ENCODE measurements around the gene CUL4A.
"Not testable (repeated sequence)": the region's sequence is repeated elsewhere in the genome, so short reads cannot be mapped to it uniquely, and the experiment has no call there.

Gene CUL4A

GRCh38 chr13:113245849-113246796 lies 36.7 kb downstream of the CUL4A start:
- DNase-seq, result no peak

GRCh38 chr13:113252516-113253095 lies 43.2 kb downstream of the CUL4A start:
- DNase-seq, result no peak

- DNase-seq, result not testable (repeated sequence)
Measured at GRCh38 chr13:113257908-113258307, 48.5 kb downstream of the CUL4A start.

- no peak for DNase-seq
Measured at GRCh38 chr13:113258321-113259054, 49.1 kb downstream of the CUL4A start.

DNA sequence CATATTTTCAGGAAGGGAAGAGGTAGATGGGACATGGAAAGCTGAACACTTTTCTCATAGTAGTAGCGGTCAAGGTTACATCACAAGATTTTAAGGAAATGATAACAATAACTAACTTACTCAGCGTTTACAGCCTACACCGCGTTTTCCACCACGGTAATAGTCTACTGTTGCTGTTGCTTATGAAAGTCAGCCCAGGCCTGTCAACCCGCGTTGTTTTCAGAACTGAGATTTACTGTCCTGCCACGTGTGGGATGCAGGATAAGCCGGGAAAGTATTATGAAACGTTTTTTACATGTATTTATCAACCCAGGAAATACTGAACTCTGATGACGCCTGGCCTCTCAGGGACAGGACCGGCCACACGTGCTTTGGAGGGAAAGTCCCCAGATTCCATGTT lies 51.6 kb downstream of the CUL4A start:
- DNase-seq, result no peak

DNA sequence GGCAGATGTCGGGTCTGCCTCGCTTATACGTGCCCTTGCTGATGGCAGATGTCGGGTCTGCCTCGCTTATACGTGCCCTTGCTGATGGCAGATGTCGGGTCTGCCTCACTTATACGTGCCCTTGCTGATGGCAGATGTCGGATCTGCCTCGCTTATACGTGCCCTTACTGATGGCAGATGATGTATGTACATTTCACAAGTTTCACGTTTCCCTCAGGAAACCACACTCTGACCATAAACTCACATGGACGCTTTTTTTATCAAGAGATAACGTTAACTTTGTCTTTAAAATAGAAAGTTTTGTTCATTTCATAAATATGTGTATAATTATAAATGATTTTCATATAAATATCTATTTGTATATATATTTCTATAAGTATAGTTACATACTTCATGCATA lies 53.6 kb downstream of the CUL4A start:
- not testable (repeated sequence) for DNase-seq

- DNase-seq, result no peak
Measured at GRCh38 chr13:113267642-113268405, 58.4 kb downstream of the CUL4A start.

DNA sequence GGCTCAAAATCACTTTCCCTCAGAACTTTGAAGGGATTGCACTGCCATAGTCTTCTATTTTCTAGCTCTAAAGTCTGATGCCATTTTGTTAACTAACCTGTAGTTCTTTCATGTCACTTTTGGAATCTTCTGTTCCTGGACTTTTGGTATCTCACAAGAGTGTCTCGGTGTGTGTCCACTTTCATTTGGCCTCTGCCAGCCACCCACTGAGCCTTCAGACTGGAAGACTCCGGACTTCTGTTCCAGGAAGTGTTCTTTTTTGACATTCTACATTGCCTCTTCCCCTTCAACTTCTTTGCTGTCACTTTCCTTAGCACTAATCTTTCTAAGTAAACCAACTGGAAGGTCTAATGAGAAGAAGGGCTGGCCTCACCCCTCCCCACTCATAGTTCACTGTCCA lies 62.6 kb downstream of the CUL4A start:
- no peak for DNase-seq

DNA sequence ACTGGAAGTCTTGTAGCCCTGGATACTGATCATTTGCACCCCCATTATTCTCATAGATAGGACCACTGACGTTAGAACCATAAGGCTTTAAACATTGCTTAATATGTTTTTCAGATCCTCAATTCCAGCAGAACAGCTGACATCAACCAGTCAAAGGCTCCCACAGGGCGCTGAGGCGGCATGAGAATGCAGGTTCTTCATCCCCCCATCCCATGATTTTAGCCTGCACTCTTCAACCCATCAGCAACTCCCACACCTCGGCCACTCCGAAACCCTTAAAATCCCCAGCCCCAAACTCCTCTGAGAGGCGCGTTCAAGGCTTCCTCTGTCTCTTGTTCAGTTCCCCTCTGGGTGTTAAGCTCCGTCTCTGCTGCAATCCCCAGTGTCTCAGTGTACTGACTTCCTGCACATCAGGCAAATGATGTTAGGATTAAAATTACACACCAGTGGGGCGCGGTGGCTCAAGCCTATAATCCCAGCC lies 63.3 kb downstream of the CUL4A start:
- DNase-seq, result no peak

DNA sequence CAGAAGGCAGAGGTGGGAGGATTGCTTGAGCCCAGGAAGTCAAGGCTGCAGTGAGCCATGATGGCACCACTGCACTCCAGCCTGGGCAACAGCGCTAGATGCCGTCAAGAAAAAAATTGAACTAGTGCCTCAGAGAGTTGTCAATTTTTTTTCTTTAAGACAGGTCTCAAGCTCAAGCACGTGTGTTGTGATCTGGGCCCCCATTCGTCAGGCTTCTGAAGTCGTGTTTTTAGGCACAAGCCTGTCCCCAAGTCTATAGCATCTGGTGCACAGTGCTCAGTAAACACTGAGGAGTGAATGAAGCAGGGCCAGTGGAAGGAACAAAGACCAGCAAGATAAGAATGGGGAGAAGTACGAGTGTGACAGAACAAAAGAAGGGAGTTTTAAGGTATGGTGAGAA lies 63.9 kb downstream of the CUL4A start:
- DNase-seq, result no peak

DNA sequence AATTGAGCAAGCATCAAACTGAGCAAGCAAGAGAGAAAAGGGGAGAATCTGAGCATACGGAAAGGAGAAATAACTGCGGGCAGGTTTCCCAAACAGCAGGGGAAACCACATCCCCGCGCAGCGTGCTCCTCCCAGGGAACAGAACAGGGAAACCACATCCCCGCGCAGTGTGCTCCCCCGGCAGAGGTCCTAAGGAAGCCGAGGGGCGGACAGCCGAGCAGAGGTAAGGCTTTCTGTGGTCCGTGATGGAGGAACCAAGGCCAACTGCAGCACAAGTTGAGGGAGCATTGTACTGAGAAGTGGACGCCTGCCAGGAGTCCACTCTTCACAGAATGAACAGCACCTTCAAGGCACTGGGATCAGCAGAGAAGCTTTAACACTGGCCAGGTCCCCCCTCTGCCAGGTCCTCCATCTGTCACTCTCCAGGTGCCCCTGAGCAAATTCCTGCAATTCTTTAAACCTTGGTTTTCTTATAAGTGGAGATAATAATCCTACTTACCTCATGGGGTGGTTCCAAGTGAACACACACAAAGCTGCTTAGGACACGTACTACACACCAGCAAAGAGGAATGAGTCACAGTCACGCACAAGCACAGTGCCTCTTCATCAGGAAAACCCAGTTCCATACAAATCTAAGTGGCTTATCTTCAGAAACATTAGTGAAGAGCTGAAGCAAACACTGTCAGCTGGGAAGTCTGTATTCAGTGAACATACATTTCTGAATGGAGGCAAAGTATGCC lies 64.6 kb downstream of the CUL4A start:
- no peak for DNase-seq

GRCh38 chr13:113274721-113275120 lies 65.3 kb downstream of the CUL4A start:
- no peak for DNase-seq

GRCh38 chr13:113275387-113275786 lies 66.0 kb downstream of the CUL4A start:
- peak; percentile 32 for DNase-seq

DNA sequence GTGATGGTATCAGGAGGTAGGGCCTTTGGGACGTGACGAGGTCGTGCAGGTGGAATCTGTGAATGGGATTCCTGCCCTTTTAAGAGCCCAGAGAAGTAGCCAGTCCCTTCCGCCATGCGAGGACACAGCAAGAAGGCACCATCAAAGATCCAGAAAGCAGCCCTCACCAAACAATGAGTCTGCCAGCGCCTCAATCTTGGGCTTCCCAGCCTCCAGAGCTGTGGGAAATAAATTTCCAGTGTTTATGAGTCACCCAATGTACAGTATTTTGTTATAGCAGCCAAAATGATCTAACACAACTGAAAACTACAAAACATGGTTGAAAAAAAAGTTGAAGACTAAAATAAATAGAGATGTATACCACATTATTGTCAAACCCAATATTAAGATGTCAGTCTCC lies 70.7 kb downstream of the CUL4A start:
- no peak for DNase-seq

GRCh38 chr13:113283904-113284303 lies 74.5 kb downstream of the CUL4A start:
- DNase-seq, result no peak

DNA sequence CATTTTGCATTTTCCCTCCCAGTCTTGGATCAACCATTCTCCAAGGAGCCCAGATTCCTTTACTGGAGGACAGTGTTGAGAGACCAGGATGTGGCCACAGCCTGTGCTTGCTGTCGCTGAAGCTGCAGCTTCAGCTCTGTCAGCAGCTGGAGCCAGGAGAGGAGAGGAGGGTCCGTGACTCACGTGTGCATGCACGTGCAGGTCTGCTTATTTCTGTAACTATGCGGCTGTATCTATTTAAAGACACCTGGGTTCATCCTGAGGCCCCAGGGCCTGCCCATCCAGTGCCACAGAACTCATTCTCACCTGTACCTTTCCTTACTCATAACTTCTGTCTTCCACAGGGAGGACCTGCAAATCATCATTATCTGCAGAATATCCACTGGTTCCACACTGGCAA lies 79.5 kb downstream of the CUL4A start:
- no peak for DNase-seq

- no peak for DNase-seq
Measured at GRCh38 chr13:113291129-113291528, 81.7 kb downstream of the CUL4A start.

GRCh38 chr13:113292021-113292862 lies 82.8 kb downstream of the CUL4A start:
- no peak for DNase-seq

- no peak for DNase-seq
Measured at GRCh38 chr13:113293686-113294085, 84.3 kb downstream of the CUL4A start.

- no peak for DNase-seq
Measured at GRCh38 chr13:113295776-113296175, 86.4 kb downstream of the CUL4A start.

- peak; percentile 95 for DNase-seq
Measured at GRCh38 chr13:113296823-113297369, 87.5 kb downstream of the CUL4A start, which contains the start of gene LAMP1. Gene LAMP1, plus strand, starts transcription at chr13:113297239. Its CDS starts 196 bp downstream, at chr13:113297435.
